Measurements from ENCODE around the gene ERFL.

The ERFL gene

DNA sequence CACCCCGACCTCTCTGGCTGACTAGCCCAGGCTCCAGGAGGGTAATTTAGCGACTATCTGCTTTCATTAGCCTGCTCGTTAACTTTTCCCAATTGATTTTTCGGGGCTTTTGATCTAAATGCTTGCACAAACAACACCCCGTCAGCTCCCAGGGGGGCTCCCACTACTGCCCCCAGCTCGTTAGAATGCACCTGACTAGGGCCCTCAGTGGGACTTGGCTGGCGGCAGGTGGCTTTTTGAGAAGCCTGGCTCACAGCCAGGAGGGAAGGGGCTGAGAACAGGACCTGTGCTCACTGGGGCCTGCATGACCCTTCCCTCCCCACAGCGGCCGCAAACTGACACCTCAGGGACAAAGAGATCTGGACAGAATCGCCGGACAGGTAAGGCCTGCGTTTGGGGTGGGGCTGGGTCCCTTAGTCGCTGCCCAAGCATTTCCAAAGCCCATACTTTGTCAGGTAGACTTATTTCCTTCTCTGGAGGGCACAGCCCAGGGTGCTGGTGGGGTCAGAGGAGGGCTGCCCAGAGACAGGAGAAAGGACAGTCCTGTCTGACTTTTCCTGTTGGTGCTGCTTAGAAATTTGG, 58.8 kb downstream of the ERFL start:
- Histone ChIP-seq H3K27me3 (ENCODE audit: insufficient read depth, low read length, poor library complexity) (no peaks in the 10 kb centered on the region), H4K20me1 (ENCODE audit: insufficient read depth, low read length) (peaks cover 68% of the 10 kb centered on the region)

DNA sequence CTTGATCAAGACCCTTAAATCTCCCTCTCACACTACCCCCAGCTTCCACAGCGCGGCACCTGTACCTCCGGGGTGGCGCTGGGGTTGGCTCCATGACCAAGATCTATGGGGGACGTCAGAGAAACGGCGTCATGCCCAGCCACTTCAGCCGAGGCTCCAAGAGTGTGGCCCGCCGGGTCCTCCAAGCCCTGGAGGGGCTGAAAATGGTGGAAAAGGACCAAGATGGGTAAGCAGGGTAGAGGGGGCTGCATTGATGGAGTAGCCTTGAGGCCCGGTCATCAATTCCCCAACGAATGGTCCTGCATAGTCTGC, 59.3 kb downstream of the ERFL start:
- no peak overlapping the region for H3K4me3 ChIP-seq (ENCODE audit: low read depth in 1 of 2, low read length in 2 of 2)
- peak overlapping the region; percentile 36 for H3K9ac ChIP-seq (ENCODE audit: low read depth, low read length)
- peaks cover 96% of the 10 kb centered on the region for H3K4me1 ChIP-seq (ENCODE audit: insufficient read depth, low read length)
- TF ChIP-seq EZH2 (IDR thresholded peaks at IDR 0.05; ENCODE audit: borderline replicate concordance, low read depth, low read length, severe bottlenecking) = no peak
- TF ChIP-seq, protein P1, sequence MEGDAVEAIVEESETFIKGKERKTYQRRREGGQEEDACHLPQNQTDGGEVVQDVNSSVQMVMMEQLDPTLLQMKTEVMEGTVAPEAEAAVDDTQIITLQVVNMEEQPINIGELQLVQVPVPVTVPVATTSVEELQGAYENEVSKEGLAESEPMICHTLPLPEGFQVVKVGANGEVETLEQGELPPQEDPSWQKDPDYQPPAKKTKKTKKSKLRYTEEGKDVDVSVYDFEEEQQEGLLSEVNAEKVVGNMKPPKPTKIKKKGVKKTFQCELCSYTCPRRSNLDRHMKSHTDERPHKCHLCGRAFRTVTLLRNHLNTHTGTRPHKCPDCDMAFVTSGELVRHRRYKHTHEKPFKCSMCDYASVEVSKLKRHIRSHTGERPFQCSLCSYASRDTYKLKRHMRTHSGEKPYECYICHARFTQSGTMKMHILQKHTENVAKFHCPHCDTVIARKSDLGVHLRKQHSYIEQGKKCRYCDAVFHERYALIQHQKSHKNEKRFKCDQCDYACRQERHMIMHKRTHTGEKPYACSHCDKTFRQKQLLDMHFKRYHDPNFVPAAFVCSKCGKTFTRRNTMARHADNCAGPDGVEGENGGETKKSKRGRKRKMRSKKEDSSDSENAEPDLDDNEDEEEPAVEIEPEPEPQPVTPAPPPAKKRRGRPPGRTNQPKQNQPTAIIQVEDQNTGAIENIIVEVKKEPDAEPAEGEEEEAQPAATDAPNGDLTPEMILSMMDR (IDR thresholded peaks at IDR 0.05; ENCODE audit: borderline replicate concordance, extremely low read depth, low read length, poor library complexity, severe bottlenecking) = no peak
- peaks cover 63% of the 10 kb centered on the region for H3K79me2 ChIP-seq (ENCODE audit: insufficient read depth, low read length)
- no peaks in the 10 kb centered on the region for H3K9me3 ChIP-seq (ENCODE audit: insufficient read depth, low read length, severe bottlenecking)
- H2AFZ ChIP-seq (ENCODE audit: low read depth, low read length) = no peak overlapping the region
- H3K27ac ChIP-seq (ENCODE audit: low read length) = peak overlapping the region; percentile 73
- ATAC-seq (ENCODE audit: insufficient read depth, low read depth) (no peak), DNase-seq (no peak)
- H3K4me2 ChIP-seq (ENCODE audit: insufficient read depth, low read length) = peak overlapping the region; percentile 48
- peaks cover 88% of the 10 kb centered on the region for H3K36me3 ChIP-seq (ENCODE audit: insufficient read depth, low read length)
- H3K27me3 ChIP-seq (ENCODE audit: insufficient read depth, low read length, poor library complexity) = no peaks in the 10 kb centered on the region
- H4K20me1 ChIP-seq (ENCODE audit: insufficient read depth, low read length) = peaks cover 73% of the 10 kb centered on the region

More for the DNA sequence above, 58.8 kb downstream of the ERFL start:
- Histone ChIP-seq H3K36me3 (ENCODE audit: insufficient read depth, low read length) (peaks cover 83% of the 10 kb centered on the region), H3K79me2 (ENCODE audit: insufficient read depth, low read length) (peaks cover 58% of the 10 kb centered on the region), H2AFZ (ENCODE audit: low read depth, low read length) (no peak overlapping the region), H3K4me2 (ENCODE audit: insufficient read depth, low read length) (peak overlapping the region; percentile 48), H3K4me1 (ENCODE audit: insufficient read depth, low read length) (peaks cover 96% of the 10 kb centered on the region), H3K4me3 (ENCODE audit: low read depth in 1 of 2, low read length in 2 of 2) (no peak overlapping the region), H3K9ac (ENCODE audit: low read depth, low read length) (peak overlapping the region; percentile 47), H3K27ac (ENCODE audit: low read length) (peak overlapping the region; percentile 73), H3K9me3 (ENCODE audit: insufficient read depth, low read length, severe bottlenecking) (no peaks in the 10 kb centered on the region)
- no peak for TF ChIP-seq EZH2 (IDR thresholded peaks at IDR 0.05; ENCODE audit: borderline replicate concordance, low read depth, low read length, severe bottlenecking)
- TF ChIP-seq, protein P1 (IDR thresholded peaks at IDR 0.05; ENCODE audit: borderline replicate concordance, extremely low read depth, low read length, poor library complexity, severe bottlenecking) = no peak
- DNase-seq (peak; percentile 24), ATAC-seq (ENCODE audit: insufficient read depth, low read depth) (no peak)

DNA sequence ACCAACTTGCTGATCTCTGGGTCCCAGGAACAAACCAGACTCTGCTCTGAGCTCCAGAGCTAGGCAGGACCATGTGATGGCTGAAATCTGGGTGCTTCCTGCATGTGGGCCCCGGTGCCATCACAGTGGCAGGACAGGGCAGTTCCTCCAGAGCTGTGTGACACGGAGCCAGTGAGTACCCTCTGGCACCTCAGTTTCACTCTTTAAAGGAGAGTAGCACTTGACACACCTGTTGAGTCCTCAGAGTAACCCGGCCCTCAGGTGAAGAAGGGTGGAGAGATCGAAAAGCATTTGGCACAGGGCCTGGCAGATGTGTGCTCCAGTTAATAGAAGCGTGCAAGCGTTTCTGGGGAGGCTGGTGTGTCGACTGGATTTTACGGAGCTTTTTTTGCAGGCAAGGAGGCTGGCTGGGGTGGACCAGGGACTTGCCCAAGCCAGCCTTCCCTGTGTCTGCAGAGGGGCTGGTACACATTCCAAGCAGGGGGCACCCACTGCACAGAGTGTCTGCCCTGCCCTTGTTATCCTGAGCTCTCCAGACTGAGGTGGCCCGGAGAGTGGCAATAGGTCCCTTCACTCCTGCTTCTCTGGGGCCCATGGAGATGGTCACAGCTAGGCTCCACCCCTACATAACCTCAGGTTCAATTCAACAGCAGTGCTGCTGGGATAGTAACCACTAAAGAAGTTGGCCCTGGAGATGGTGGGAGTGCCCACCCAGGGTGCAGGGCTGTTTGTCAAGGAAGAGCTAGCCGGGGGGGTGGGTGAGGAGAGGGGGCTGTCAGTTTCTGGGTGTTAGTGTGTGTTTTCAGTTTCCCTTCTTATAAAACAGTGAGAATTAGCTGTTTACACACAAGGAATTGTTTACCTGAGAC, 59.9 kb downstream of the ERFL start:
- H3K4me1 ChIP-seq (ENCODE audit: insufficient read depth, low read length) = peaks cover 97% of the 10 kb centered on the region
- H3K4me2 ChIP-seq (ENCODE audit: insufficient read depth, low read length) = peak overlapping the region; percentile 48
- no peak overlapping the region for H2AFZ ChIP-seq (ENCODE audit: low read depth, low read length)
- no peak for ATAC-seq (ENCODE audit: insufficient read depth, low read depth)
- no peaks in the 10 kb centered on the region for H3K9me3 ChIP-seq (ENCODE audit: insufficient read depth, low read length, severe bottlenecking)
- peak overlapping the region; percentile 73 for H3K27ac ChIP-seq (ENCODE audit: low read length)
- DNase-seq = peak; percentile 28
- TF ChIP-seq EZH2 (IDR thresholded peaks at IDR 0.05; ENCODE audit: borderline replicate concordance, low read depth, low read length, severe bottlenecking) = no peak
- TF ChIP-seq, protein P1 (IDR thresholded peaks at IDR 0.05; ENCODE audit: borderline replicate concordance, extremely low read depth, low read length, poor library complexity, severe bottlenecking) = no peak
- H3K4me3 ChIP-seq (ENCODE audit: low read depth in 1 of 2, low read length in 2 of 2) = no peak overlapping the region
- peaks cover 94% of the 10 kb centered on the region for H3K36me3 ChIP-seq (ENCODE audit: insufficient read depth, low read length)
- no peaks in the 10 kb centered on the region for H3K27me3 ChIP-seq (ENCODE audit: insufficient read depth, low read length, poor library complexity)
- H4K20me1 ChIP-seq (ENCODE audit: insufficient read depth, low read length) = peaks cover 77% of the 10 kb centered on the region
- peaks cover 69% of the 10 kb centered on the region for H3K79me2 ChIP-seq (ENCODE audit: insufficient read depth, low read length)
- peak overlapping the region; percentile 36 for H3K9ac ChIP-seq (ENCODE audit: low read depth, low read length)
